DLD1 (cell line): Measurements from ENCODE around the gene ARAF.

ENCODE experiments used
- in situ Hi-C: cut with HindIII; loops from 2 replicates; pipeline ENCODE4 v1.10.0; 2017; ENCODE audit warnings: low sequenced_read_pairs

Gene ARAF

GRCh38 chrX:47618923-47619485, 58.0 kb downstream of the ARAF start:
- in situ Hi-C loops: no loop called here

- in situ Hi-C loops: no loop called here
Measured at GRCh38 chrX:47619486-47620302, 58.7 kb downstream of the ARAF start, which contains the start of gene SYN1. TSS of gene SYN1 (minus strand) at chrX:47619857. CDS start at chrX:47619728, 129 bp downstream.

- in situ Hi-C loops: no loop called here
Measured at GRCh38 chrX:47620303-47620685, 59.3 kb downstream of the ARAF start.
